RWPE2 (cell line): ENCODE data around the gene PDLIM4.

Experiments
- ATAC-seq: fragments of 200-7000 bp; cut with Tn5 transposase; 3 replicates; pipeline ENCODE4 v1.9.1; 2021; ENCODE audit warnings: low read depth
- DNase-seq: peaks from one replicate; pipeline ENCODE4 v3.0.0-alpha.2; 2020; ENCODE audit warnings: low spot score
- H3K27ac ChIP-seq: fragments of 450-650 bp; 2 replicates; pipeline ENCODE4 v1.5.1; 2017; ENCODE audit warnings: mild to moderate bottlenecking; ENCODE audit not compliant: poor library complexity, severe bottlenecking
- H3K27me3 ChIP-seq: fragments of 250-450 bp; sonication (Bioruptor Pico); 2 replicates; pipeline ENCODE4 v1.5.1; 2021; ENCODE audit warnings: mild to moderate bottlenecking, moderate library complexity; ENCODE audit not compliant: insufficient read depth, poor library complexity, severe bottlenecking
- H3K36me3 ChIP-seq: fragments of 250-450 bp; sonication (Bioruptor Pico); 2 replicates; pipeline ENCODE4 v1.5.1; 2020; ENCODE audit warnings: low read depth, mild to moderate bottlenecking, moderate library complexity
- H3K4me1 ChIP-seq: fragments of 250-450 bp; sonication (Bioruptor Pico); 2 replicates; pipeline ENCODE4 v1.5.1; 2021; ENCODE audit warnings: mild to moderate bottlenecking, moderate library complexity; ENCODE audit not compliant: insufficient read depth, poor library complexity, severe bottlenecking
- H3K4me3 ChIP-seq: fragments of 250-450 bp; sonication (Bioruptor Pico); 2 replicates; pipeline ENCODE4 v1.5.1; 2021; ENCODE audit warnings: mild to moderate bottlenecking, moderate library complexity; ENCODE audit not compliant: severe bottlenecking
- H3K9me3 ChIP-seq: fragments of 250-450 bp; sonication (Bioruptor Pico); 2 replicates; pipeline ENCODE4 v1.5.1; 2021; ENCODE audit warnings: mild to moderate bottlenecking, moderate library complexity; ENCODE audit not compliant: severe bottlenecking
- TF ChIP-seq, protein P1 (sequence below): fragments of 450-650 bp; IDR thresholded peaks from one replicate; pipeline ENCODE4 v1.5.1; 2017; ENCODE audit warnings: mild to moderate bottlenecking, moderate library complexity; ENCODE audit not compliant: poor library complexity, severe bottlenecking

Gene PDLIM4, protein sequence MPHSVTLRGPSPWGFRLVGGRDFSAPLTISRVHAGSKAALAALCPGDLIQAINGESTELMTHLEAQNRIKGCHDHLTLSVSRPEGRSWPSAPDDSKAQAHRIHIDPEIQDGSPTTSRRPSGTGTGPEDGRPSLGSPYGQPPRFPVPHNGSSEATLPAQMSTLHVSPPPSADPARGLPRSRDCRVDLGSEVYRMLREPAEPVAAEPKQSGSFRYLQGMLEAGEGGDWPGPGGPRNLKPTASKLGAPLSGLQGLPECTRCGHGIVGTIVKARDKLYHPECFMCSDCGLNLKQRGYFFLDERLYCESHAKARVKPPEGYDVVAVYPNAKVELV

DNA sequence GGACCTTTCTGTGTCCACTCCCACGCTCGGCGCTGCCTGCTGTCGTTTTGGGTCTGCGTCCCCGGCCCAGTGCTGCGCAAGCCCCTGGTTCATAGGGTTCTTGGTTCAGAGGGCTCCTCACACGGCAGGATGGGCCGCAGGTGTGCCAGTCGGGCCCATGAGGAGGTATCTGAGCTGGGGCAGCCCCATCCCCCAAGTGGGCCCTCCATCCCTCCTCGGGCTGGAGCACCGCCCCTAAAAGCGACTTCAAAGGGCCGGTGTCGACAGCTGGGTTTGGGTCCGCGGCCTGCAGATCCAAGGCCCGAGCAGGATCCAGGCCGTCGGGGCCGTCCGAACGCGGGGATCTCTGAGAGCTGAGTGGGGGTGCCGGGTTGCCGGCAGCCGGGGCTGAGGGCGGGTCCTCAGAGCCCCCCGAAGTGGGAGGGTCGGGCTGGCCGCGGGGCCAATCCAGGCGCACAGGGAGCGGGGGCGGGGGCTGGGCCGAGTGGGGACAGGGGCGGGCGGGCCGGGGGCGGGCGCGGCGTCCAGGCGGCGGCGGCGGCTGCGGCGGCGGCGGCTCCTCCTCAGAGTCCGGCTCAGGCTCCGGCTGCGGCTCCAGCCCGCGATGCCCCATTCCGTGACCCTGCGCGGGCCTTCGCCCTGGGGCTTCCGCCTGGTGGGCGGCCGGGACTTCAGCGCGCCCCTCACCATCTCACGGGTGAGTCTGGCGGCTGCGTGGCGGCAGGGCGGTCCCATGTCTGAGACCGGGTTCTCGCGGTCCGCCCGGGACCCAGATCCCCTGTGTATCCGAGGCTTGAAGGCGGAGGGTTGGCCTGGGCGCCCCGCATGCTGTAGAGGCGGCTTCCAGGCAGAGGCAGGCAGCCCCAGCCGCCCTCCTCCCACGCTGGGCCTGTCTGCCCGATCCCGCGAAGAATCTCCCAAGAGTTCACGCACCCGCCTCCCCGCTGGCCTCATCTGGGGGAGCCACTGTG lies at the start of gene PDLIM4:
TSS of gene PDLIM4 (plus strand) at position 566 of the 971 bp plus-strand sequence. CDS start at position 605, 39 bp downstream.
- H3K27ac ChIP-seq: peak within 1 kb of the TSS; percentile 95

DNA sequence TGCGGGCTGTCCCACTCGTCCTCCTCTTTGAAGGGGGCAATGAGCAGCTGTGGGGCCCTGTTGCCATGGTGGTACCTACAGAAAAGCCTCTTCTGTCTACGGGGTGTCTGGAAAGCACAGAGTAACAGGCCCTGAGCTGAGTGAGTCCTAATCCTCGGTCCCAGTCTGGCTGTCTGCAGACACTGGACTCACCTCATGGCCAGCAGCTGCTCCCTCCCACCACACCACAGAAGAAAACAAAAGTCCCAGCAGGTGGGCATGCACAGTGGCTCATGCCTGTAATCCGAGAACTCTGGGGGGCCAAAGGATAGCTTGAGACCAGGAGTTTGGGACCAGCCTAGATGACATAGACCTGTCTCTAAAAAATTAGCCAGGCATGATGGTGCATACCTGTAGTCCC lies 49.7 kb upstream of the PDLIM4 start:
- Histone ChIP-seq H3K27me3 (no peaks in the 10 kb centered on the region), H3K4me3 (no peak overlapping the region), H3K27ac (no peak overlapping the region), H3K4me1 (no peaks in the 10 kb centered on the region), H3K9me3 (no peaks in the 10 kb centered on the region), H3K36me3 (peaks cover 94% of the 10 kb centered on the region)
- TF ChIP-seq, protein P1, sequence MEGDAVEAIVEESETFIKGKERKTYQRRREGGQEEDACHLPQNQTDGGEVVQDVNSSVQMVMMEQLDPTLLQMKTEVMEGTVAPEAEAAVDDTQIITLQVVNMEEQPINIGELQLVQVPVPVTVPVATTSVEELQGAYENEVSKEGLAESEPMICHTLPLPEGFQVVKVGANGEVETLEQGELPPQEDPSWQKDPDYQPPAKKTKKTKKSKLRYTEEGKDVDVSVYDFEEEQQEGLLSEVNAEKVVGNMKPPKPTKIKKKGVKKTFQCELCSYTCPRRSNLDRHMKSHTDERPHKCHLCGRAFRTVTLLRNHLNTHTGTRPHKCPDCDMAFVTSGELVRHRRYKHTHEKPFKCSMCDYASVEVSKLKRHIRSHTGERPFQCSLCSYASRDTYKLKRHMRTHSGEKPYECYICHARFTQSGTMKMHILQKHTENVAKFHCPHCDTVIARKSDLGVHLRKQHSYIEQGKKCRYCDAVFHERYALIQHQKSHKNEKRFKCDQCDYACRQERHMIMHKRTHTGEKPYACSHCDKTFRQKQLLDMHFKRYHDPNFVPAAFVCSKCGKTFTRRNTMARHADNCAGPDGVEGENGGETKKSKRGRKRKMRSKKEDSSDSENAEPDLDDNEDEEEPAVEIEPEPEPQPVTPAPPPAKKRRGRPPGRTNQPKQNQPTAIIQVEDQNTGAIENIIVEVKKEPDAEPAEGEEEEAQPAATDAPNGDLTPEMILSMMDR: no peak
- DNase-seq (peak; percentile 22), ATAC-seq (no peak)

More for the DNA sequence above, at the start of gene PDLIM4:
- H3K9me3 ChIP-seq: no peaks in the 10 kb centered on the region
- peaks cover 28% of the 10 kb centered on the region for H3K4me1 ChIP-seq
- DNase-seq (peak; percentile 66), ATAC-seq (peak; percentile 5; the same call in 1 of the 3 replicates)
- H3K36me3 ChIP-seq: peaks cover 2% of the 10 kb centered on the region; the same call in 1 of the 2 replicates
- H3K4me3 ChIP-seq: peak within 1 kb of the TSS; percentile 52
- H3K27me3 ChIP-seq: no peaks in the 10 kb centered on the region
- TF ChIP-seq, protein P1: no peak

DNA sequence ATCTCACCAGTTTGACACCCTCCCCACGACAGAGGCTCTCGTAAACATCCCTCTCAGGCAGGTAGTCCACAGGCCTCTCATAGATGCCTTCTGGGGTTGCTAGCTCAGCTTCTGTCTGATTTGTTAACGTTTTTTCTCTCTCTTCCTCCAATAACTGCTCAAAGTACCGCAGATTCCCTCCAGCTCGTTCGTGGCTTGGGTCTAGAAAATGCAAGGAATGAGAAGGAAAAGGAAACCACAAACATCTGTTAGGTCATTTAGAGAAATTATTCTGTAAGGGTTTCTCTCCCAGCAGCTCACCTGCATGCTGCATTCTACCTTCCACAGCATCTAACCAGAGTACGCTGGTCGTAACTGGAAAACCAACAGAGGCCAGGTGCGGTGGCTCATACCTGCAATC lies 48.4 kb upstream of the PDLIM4 start:
- ATAC-seq (no peak), DNase-seq (peak; percentile 28)
- no peaks in the 10 kb centered on the region for H3K9me3 ChIP-seq
- no peak overlapping the region for H3K27ac ChIP-seq
- no peak overlapping the region for H3K4me3 ChIP-seq
- peaks cover 94% of the 10 kb centered on the region for H3K36me3 ChIP-seq
- TF ChIP-seq, protein P1: no peak
- no peaks in the 10 kb centered on the region for H3K4me1 ChIP-seq
- no peaks in the 10 kb centered on the region for H3K27me3 ChIP-seq

DNA sequence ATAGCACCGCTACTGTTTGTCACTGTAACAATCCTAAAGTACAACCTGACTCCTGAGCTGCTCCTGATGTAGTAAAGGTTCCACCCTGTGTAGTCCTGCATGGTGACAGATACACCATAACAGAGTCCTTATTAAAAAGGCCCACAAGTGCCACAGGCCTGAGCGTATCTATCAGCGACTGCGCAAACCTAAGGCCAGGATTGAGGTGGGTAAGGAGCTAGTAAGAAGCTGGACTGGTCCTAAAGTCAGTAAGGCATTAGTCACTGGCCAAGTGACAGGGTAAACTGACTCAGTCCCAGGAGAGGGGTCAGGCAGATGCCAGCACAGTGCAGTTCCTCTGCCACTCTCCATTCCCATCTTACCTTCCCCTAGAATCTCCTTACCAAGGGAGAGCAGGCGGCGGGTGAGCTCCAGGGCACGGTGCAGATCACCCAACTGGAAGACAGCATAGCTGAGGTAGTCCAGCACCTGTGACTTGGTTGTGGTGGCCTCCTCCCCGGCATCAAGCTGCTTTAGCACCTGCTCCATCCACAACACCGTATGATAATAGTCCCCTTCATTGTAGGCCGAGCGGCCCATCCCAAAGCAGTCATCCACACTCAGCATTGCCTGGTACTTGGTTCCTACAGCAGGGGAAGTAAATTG lies 47.5 kb upstream of the PDLIM4 start:
- H3K4me1 ChIP-seq: peaks cover 2% of the 10 kb centered on the region
- no peaks in the 10 kb centered on the region for H3K27me3 ChIP-seq
- DNase-seq (peak; percentile 56), ATAC-seq (no peak)
- no peaks in the 10 kb centered on the region for H3K9me3 ChIP-seq
- H3K4me3 ChIP-seq: no peak overlapping the region
- H3K36me3 ChIP-seq: peaks cover 94% of the 10 kb centered on the region
- no peak overlapping the region for H3K27ac ChIP-seq
- TF ChIP-seq, protein P1: no peak
